HFFc6 (cell line): ENCODE measurements around the gene CDC27. TPM values are rescaled to one million over a fixed set of nuclear protein-coding genes. Genes with fewer than 3 reads are reported as not detected.
"Not testable (repeated sequence)": the region's sequence is repeated elsewhere in the genome, so short reads cannot be mapped to it uniquely, and the experiment has no call there.

Experiments
- DNase-seq: peaks from one replicate; pipeline ENCODE4 v3.0.0-alpha.2; 2018
- H3K27ac Mint-ChIP-seq: 2 replicates; pipeline ENCODE4 v1.8.0; 2020; ENCODE audit warnings: mild to moderate bottlenecking, mixed read lengths
- H3K27me3 Mint-ChIP-seq: 2 replicates; pipeline ENCODE4 v1.8.0; 2021; ENCODE audit warnings: mild to moderate bottlenecking, moderate library complexity, mixed read lengths; ENCODE audit not compliant: insufficient read depth
- H3K36me3 Mint-ChIP-seq: 2 replicates; pipeline ENCODE4 v1.8.0; 2021; ENCODE audit warnings: low read depth, mixed read lengths
- H3K4me1 Mint-ChIP-seq: 2 replicates; pipeline ENCODE4 v1.8.0; 2020; ENCODE audit warnings: low read depth, mixed read lengths
- H3K4me3 Mint-ChIP-seq: 2 replicates; pipeline ENCODE4 v1.8.0; 2020; ENCODE audit warnings: mild to moderate bottlenecking, moderate library complexity, mixed read lengths
- H3K9me3 Mint-ChIP-seq: 2 replicates; pipeline ENCODE4 v1.8.0; 2020; ENCODE audit warnings: mild to moderate bottlenecking, mixed read lengths
- CTCF ChIP-seq: fragments of 200-600 bp; sonication (generic); IDR thresholded peaks from 2 replicates; pipeline ENCODE4 v1.5.0; 2021; ENCODE audit warnings: antibody characterized with exemption, mild to moderate bottlenecking
- total RNA-seq, 6 experiments: library from RNA; stranded (reverse); fragmentation: NEBNext Ultra II Directional; extraction: Animal tissue kit (Norgen Biotek cat#: 25700); gene quantifications; 2 replicates in 1 of 6; 3 replicates in 5 of 6; pipeline ENCODE4 v1.2.3, GENCODE V29; 2021

Gene CDC27
- total RNA-seq, 6 experiments from 2014 or later: 144 to 202 (median 170) TPM

DNA sequence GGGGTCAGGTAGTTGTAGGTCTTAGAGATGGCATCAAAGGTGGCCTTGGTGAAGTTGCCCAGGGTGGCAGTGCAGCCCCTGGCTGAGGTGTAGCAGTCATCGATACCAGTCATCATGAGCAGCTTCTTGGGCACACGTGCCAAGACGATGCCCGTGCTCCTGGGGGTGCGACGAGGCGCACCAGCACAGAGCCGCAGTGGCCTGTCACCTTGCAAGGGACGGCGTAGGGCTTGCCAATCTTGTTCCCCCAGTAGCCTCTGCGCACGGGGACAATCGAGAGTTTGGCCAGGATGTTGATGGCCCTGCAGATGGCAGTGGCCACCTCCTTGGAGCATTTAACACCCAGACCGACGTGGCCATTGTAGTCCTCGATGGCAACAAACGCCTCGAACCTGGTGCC lies 29.8 kb downstream of the CDC27 start:
- peaks cover 17% of the 10 kb centered on the region for H3K36me3 Mint-ChIP-seq
- H3K4me1 Mint-ChIP-seq: no peaks in the 10 kb centered on the region
- H3K27ac Mint-ChIP-seq: no peak overlapping the region
- H3K4me3 Mint-ChIP-seq: no peak overlapping the region
- H3K9me3 Mint-ChIP-seq: no peaks in the 10 kb centered on the region
- no peaks in the 10 kb centered on the region; the same call in none of the 2 replicates for H3K27me3 Mint-ChIP-seq
- TF ChIP-seq CTCF: no peak
- DNase-seq: no peak

DNA sequence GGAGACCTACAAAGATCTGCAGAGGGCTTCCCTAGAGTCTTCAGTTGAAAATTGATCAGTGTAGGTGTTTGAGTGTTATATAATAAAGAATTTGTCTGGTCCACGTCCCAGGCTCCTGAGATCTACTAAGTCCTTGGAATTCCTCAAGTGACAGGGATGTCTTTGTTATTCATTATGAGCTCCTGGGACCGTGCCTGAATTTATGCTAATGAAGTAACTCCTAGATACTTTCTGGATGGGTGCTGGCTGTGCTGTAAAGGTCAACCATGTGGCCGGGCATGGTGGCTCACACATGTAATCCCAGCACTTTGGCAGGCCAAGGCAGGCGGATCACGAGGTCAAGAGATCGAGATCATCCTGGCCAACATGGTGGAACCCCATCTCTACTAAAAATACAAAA lies 43.7 kb downstream of the CDC27 start:
- Mint-ChIP-seq H3K4me3 (no peak overlapping the region), H3K36me3 (peaks cover 39% of the 10 kb centered on the region), H3K27me3 (no peaks in the 10 kb centered on the region; the same call in 1 of the 2 replicates), H3K4me1 (no peaks in the 10 kb centered on the region), H3K9me3 (no peaks in the 10 kb centered on the region), H3K27ac (no peak overlapping the region)
- no peak for DNase-seq
- no peak for TF ChIP-seq CTCF

DNA sequence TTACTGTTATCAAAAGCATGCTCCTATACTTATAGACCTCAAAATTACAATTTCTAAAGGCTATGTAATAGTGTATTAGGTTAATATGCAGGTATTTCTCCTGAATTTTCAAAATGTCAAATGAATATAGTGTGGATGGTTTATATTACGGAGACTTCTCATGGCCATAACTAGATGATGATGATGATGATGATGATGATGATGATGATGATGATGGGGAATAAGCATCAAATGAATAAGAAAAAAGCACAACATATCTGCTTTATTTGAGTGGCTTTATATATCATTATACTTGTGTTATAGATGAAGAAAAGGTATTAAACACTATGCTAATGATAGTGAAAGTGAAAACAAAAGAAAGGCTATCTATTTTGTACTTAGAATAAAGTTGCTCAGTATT lies 53.9 kb downstream of the CDC27 start:
- DNase-seq: no peak
- Mint-ChIP-seq H3K9me3 (no peaks in the 10 kb centered on the region), H3K4me3 (no peak overlapping the region)

DNA sequence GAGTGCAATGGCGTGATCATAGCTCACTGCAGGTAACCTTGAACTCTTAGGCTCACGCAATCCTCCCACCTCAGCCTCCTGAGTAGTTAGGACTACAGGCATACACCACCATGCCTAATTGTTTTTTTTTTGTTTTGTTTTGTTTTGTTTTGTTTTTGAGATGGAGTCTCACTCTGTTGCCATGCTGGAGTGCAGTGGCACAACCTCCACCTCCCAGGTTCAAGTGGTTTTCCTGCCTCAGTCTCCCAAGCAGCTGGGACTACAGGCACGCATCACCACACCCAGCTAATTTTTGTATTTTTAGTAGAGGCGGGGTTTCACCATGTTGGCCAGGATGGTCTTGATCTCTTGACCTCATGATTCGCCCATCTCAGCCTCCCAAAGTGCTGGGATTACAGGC lies 54.7 kb downstream of the CDC27 start:
- not testable (repeated sequence) for H3K9me3 Mint-ChIP-seq, DNase-seq, H3K4me1 Mint-ChIP-seq, H3K27ac Mint-ChIP-seq, H3K27me3 Mint-ChIP-seq, H3K4me3 Mint-ChIP-seq
- peaks cover 43% of the 10 kb centered on the region for H3K36me3 Mint-ChIP-seq

More for the DNA sequence above, 53.9 kb downstream of the CDC27 start:
- H3K36me3 Mint-ChIP-seq: peaks cover 49% of the 10 kb centered on the region
- TF ChIP-seq CTCF: no peak
- no peaks in the 10 kb centered on the region; the same call in 1 of the 2 replicates for H3K27me3 Mint-ChIP-seq
- H3K4me1 Mint-ChIP-seq: no peaks in the 10 kb centered on the region
- no peak overlapping the region for H3K27ac Mint-ChIP-seq

- H3K36me3 Mint-ChIP-seq: peaks cover 18% of the 10 kb centered on the region
- DNase-seq: no peak
- no peak overlapping the region for H3K27ac Mint-ChIP-seq
- no peaks in the 10 kb centered on the region for H3K4me1 Mint-ChIP-seq
- no peaks in the 10 kb centered on the region; the same call in 1 of the 2 replicates for H3K27me3 Mint-ChIP-seq
- no peaks in the 10 kb centered on the region for H3K9me3 Mint-ChIP-seq
- H3K4me3 Mint-ChIP-seq: no peak overlapping the region
- TF ChIP-seq CTCF: no peak
Observed at GRCh38 chr17:47131761-47132160, 57.3 kb downstream of the CDC27 start.

DNA sequence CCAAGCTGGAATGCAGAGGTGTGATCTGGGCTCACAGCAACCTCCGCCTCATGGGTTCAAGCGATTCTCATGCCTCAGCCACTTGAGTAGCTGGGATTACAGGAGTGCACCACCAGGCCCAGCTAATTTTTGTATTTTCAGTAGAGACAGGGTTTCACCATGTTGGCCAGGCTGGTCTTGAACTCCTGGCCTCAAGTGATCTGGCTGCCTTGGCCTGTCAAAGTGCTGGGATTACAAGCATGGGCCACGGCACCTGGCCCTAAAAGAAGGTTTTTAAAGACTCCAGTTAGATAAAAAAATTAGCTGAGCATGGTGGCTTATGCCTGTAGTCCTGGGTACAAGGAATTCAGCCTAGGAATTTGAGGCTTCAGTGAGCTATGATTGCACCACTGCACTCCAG lies 62.3 kb downstream of the CDC27 start:
- H3K4me1 Mint-ChIP-seq: peaks cover 12% of the 10 kb centered on the region
- H3K27me3 Mint-ChIP-seq, H3K9me3 Mint-ChIP-seq, H3K27ac Mint-ChIP-seq, H3K4me3 Mint-ChIP-seq, DNase-seq: not testable (repeated sequence)
- H3K36me3 Mint-ChIP-seq: peaks cover 20% of the 10 kb centered on the region

- not testable (repeated sequence) for DNase-seq, H3K27me3 Mint-ChIP-seq, H3K9me3 Mint-ChIP-seq, H3K4me3 Mint-ChIP-seq, H3K27ac Mint-ChIP-seq
- H3K36me3 Mint-ChIP-seq: peaks cover 17% of the 10 kb centered on the region
- peaks cover 39% of the 10 kb centered on the region for H3K4me1 Mint-ChIP-seq
Observed at GRCh38 chr17:47123262-47123661, 65.8 kb downstream of the CDC27 start.
